ENCODE results near the gene YBX3.

DNA sequence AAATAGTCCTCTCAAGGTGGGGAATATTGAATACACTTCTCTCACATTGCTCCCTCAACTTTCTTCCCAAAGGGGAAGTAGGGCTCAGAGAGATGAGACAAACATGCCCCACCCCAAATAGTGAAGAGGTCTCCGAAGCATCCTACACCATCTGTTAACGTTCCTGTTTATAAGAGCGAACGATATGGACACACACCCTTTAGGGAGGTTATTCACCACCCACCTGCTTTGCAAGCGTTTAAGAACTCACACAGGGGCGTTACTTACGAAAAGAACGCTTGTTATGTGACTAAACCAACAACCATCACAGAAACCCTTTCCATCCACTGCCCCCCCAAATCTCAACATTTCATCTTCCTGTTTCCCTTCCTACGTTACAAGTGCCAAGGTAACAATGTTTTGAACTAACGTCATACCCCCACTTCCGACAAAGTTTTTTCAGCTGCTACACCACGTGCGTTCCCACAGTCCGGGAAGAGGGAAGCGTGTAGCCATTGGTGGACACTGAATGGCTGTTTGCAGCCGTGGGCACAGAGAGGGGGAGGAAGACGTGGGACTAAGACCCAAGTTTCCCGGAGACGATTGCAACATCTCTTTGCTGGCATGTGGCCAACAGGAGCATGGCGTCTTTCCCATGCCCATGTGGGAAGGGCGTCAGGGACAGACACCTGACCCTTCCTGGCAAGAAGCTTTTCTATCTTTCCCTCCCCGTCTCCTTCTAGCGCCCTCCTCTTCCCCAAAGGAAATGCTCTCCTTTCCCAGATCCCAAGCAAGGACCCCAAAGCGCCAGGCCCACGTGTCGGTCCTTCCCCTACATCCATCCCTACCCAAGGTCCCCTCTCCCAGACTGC, 1.2 kb downstream of the YBX3 start:
- TF ChIP-seq POLR2A (IDR thresholded peaks at IDR 0.05): peak; percentile 72 to 86
- TF ChIP-seq CTCF (IDR thresholded peaks at IDR 0.05 in 4 of 5, conservative IDR thresholded peaks at IDR 0.05 in 1 of 5): no peak

Measured in gastrocnemius medialis (tissue), 4 donors.